Measurements from ENCODE around the gene TTC39C.

DNA sequence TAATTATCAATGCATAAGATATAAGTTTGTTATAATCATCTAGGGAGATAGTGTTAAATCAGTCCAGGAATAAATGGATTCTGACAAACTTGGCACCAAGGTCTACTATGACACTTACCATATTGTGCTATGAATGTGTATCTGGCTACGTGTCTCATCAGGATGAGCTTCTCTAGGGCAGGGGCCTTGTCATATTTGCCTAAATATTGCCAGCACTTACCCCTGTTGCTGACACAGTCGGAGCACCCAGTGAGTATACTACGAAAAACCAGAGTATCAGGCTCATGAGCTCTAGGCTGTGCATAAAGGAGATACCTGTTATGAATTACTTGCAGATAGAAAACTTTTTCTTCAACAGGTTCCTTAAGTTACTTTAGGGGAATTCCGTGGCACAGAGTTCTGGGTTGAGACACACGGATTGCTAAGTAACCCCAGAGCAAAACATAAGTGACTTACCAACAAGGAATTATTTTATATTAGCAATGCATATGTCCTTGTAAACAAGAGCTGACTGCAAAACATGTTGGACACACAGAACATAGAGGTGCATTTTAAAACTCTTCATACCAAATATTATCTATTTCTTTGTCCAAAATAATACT, 7.7 kb upstream of the TTC39C start:
- TF ChIP-seq, protein P1, sequence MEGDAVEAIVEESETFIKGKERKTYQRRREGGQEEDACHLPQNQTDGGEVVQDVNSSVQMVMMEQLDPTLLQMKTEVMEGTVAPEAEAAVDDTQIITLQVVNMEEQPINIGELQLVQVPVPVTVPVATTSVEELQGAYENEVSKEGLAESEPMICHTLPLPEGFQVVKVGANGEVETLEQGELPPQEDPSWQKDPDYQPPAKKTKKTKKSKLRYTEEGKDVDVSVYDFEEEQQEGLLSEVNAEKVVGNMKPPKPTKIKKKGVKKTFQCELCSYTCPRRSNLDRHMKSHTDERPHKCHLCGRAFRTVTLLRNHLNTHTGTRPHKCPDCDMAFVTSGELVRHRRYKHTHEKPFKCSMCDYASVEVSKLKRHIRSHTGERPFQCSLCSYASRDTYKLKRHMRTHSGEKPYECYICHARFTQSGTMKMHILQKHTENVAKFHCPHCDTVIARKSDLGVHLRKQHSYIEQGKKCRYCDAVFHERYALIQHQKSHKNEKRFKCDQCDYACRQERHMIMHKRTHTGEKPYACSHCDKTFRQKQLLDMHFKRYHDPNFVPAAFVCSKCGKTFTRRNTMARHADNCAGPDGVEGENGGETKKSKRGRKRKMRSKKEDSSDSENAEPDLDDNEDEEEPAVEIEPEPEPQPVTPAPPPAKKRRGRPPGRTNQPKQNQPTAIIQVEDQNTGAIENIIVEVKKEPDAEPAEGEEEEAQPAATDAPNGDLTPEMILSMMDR (conservative IDR thresholded peaks at IDR 0.05; ENCODE audit: low read depth, low read length), result no peak
- TF ChIP-seq EZH2 (IDR thresholded peaks at IDR 0.05; ENCODE audit: borderline replicate concordance, low read depth, low read length, poor library complexity, severe bottlenecking), result no peak
